CD4-positive, alpha-beta T cell treated with Interleukin-17A for 4 hours (primary cell): ENCODE measurements around the gene FLT4.
A peak's percentile ranks its signal among the peaks of the same experiment; 100 is the strongest.

Experiments used
- DNase-seq: peaks from one replicate; pipeline ENCODE4 v3.0.0-alpha.2; 2020; ENCODE audit warnings: mixed read lengths

Gene FLT4

DNA sequence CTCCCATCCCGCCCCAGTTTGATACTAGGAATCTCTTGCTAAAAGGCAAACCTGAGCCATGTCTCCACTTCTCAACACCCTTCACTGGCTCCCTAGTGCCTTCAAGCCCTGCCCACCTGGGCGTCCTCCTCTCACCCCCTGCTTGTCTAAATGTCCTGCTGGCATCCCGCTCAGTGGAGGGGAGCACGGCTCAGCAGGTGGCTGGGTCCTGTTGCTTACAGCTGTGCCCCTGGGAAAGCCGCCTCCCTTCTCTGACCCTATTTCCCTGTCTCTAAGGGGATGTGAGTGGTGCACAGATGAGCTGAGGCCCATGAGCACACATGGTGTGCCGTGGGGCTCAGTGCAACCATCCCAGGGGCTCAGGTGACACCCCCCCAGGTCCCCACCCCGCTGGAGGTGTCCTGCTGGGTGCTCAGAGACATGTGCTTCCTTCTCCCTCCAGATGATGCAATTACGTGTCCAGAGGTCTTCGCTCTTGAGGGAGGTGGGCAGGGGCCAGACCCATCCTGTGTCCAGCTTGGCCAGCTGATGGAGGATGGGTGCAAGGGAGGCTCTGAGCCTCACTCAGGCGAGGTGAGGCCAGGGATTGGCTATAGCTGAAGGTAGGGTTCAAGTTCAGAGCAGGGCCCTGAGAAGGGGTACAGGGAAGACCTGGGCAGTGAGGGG lies 24.1 kb downstream of the FLT4 start:
- DNase-seq = no peak

DNA sequence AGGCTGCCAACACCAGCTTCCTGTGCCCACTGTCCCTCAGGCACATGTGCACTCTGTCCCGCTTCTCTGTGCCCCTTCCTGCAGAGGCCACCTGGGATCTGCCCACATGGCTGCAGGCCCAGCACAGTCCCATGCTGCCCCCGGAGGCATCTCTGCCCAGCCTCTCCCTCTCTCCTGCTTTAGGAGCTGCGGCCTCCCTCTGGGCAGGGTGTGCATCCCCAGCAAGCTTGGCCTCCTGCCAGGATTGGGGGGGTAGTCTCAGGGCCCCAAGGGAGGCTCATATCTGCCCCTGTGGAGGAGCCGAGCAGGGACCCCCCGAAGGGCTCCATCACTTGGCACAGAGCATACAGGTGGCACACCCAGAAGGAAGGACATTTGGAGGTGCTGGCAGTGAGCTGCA lies 24.8 kb downstream of the FLT4 start:
- DNase-seq = no peak

DNA sequence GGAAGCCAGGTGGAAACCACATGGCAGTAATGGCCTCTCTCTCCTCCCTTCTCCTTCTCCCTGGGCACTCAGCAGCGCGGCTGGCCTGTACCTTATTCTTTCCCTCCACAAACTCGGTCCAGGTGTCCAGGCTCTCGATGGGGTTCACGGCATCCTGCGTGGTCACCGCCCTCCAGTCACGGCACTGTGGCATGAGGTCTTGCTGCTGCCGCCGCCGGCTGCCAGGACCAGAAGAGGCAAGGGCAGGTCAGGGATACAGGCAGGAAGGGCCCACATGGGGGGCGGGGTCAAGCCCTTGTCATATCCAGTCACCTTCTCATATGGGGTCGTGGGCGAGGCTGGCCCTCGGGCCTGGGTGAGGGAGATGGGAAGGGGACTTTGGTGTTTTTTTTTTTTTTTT lies 25.6 kb downstream of the FLT4 start:
- no peak for DNase-seq

DNA sequence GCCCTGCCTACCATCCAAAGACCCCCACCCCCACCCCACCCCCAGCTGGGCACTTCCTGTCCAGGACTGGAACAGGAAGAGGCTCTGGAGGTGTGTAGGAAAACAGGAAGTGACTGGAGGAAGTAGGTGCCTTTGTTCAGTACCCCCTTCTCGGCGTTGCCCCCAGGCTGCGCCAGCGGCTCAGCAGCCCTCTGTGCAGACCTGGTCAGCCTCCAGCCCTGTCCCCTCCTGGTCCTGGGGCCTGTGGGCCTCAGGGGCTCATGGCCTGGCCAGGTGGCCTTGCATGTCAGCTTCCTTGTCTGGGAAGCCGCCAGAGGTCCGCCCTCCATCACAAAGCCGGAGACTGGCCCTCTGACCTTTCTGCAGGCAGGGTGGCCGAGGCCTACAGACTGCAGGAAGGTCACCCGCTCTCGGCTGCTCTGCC lies 26.0 kb downstream of the FLT4 start:
- no peak for DNase-seq

DNA sequence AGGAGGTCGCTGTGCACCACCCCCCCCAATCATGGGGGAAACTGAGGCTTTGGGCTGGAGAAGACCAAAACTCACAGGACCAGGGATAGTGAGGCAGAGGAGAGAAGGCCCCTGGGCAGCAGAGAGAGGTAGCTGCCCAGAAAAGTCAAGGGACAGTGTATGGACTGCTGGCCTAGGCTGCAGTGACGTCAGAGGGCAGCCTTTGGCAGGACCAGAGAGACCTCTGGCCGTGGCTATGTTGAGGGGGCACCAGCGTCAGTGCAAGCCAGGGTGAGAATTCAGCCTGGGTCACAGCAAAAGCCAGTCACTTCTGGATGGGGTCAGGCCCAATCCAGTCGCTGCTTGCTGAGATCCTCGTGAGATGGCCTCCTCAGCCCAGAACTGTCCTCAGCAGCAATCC lies 26.5 kb downstream of the FLT4 start:
- DNase-seq = no peak

DNA sequence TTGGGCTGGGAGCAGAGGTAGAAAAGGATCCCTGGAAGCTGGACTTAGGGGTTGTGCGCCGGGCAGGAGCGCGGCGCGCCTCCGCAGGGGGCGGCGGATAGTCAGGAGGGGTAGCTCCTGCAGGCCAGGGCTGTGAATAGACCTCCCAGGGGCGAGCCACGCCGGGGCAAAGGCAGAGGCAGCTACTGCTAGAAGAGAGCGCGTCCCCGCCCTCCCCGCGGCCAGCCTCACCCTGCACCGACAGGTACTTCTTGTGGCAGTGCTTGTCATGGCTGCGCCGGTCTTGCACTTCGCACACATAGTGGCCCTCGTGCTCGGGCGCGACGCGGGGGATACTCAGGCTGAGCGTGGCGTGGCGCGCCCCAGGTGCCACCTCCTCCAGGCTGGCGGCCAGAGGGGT lies 28.1 kb downstream of the FLT4 start:
- no peak for DNase-seq

DNA sequence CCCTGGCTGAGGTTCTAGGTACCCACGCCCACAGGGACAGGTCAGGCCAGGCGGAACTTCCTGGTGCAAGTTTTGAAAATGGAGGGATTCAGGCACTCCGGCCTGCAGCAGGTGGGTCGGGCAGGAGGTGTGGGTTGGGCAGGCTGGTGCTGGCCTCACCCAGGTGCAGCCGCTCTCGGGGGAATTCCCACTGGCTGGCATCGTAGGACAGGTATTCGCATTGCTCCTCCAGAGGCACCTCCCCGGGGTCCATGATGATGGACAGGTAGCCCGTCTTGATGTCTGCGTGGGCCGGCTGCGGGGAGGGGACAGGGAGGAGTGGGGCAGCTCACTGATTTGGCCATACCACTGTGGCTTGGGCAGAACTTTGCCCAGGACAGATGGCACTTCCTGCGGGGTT lies 29.4 kb downstream of the FLT4 start:
- no peak for DNase-seq

DNA sequence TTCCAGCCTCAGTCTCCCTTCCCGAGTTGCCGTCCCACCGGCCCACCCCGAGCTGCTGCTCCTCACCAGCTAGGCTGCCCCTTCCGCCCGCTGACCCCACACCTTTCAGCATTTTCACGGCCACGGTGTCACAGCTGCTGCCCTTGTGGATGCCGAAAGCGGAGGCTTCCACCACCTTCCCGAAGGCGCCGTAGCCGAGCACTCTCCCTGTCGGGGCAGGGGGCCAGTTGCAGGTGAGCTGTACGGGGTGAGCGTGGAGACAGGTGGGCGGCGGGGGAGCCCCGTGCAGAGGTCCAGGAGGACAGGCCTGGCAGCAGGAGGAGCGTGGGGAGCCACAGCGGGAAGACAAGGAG lies 29.9 kb downstream of the FLT4 start:
- DNase-seq = no peak

DNA sequence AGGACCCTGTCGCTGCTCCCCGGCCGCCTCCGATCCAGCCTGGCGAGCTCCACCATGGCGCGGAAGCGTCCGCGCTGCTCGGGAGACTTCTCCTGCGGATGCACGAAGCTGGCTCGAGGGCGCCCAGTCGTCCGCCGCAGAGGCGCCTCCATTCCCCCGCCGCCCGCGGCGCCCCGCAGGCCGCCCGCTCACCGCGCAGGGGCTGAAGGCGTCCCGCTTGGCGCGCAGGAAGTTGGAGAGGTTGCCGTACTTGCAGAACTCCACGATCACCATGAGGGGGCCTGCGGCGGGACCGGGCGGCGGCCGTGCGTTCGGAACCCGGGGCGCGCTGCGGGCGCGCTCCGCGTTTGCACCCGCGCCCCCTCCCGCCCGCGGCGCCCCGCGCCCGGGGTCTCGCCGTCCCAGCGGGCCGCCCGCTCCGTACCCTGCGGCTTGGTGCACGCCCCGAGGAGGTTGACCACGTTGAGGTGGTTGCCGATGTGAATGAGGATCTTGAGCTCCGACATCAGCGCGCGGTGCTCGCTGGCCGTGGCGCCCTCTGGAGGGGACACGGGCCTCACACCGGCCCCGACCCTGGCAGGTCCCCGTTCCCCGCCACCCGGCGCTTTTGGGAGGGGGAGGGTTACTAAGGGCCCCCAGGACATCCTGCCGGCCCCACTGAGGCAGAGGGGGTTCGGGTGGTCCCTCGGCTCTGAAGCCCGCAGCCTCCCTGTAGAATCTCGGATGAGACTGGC lies 30.4 kb downstream of the FLT4 start:
- peak; percentile 52 for DNase-seq

DNA sequence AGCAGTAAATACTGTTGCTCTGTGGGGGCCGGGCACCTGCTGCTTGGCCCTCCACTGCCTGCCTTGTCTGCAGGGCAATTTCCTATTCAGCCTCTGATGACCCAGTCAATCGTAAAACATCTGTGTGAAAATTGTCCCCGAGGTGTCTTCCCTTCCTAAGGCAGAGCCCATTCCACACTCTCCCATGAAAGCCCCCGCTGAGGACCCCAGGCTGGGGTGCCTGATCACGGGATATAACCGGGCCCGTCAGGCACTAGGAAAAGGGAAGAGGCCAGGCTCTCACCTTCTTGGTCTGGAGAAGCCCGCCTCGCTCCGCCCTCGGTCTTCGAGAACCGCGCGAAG lies 30.9 kb downstream of the FLT4 start:
- DNase-seq = no peak

DNA sequence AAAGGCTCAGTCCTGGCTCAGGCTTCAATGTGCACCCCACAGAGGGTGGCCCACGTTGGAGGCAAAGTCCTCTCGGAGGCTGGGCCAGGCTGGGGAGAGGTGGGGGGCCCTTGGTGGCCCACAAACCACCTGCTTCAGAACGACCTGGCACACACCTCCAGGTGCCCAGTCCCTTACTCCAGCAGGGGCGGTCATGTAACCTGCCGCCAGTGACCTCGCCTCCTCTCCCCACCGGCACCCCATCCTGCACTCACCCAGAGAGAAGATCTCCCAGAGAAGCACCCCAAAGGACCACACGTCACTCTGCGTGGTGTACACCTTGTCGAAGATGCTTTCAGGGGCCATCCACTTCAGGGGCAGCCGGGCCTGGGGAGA lies 35.6 kb downstream of the FLT4 start:
- DNase-seq = no peak

DNA sequence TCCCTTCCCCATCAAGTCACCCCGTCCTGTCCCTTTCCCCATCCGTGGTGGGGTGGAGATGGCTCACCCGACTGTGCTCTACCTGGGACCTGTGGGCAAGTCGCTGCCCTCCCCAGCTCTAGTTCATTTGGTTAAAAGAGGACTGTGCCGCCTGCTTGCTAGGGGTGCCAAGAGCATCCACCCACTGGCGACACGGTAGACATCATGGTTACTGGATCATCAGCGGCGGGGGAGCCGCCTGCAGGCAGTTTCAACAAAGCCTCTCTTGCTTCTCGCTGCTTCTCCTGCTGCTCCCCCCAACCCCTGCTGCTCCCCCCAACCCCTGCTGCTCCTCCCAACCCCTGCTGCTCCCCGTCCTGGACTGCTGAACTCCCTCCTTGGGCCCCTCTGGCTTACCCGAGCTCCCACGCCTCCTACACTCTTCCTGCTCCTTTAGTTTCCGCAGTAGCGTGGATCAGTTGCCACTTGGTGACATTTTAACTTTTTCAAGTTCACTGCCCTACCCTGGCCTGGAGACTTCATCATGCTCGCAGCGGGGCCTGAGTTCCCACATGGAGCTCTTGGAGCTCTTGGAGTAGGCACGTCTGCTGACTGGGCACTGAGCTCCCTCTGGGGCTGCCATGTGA lies 36.1 kb downstream of the FLT4 start:
- no peak for DNase-seq

DNA sequence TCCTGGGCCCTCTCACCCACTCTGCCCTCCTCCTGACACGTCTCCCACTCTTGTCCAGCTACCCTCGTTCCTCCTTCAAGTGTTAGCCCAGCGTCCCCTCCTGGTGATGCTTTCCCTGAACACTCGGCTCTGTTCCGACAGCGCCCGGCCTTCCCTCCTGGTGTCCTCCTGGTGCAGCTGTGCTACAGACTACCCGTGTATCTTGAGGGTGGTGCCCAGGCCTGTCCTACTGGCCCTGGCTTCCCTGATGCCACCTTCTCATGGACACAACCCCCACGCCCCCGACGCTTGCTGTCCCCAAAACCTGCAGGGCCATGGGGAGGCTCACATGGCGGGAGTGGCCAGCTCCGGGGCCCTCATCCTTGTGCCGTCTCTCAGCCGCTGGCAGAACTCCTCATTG lies 36.7 kb downstream of the FLT4 start:
- DNase-seq = no peak

DNA sequence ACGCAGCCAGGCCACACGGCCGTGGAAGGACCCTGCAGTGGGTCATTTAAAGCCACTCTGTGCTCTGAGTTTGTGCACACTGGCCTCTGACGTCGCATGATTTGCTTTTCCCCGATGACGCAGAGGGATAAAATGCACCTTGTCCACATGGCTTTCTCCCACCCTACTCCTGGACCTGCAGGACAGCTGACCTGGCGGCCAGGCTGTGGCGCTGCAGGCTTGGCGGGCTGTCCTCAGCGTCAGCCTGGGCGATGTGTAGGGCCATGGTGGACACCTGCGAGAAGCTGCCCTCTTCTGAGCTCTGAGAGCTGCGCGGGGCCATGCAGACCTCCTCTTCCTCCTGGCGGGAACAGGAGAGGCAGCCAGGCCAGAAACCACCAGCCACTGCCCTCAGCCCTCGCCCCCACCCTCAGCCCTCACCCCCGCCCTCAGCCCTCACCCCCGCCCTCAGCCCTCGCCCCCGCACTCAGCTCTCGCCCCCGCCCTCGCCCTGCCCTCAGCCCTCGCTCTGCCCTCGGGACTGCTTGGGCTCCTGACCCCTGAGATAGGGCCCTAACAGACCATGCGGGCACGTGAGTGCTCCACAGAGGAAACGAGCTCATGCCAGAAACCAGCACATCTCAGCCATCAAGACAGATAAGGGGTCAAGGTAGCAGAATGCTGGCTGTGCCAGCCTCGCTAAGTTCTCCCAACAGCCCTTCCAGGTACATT lies 38.1 kb downstream of the FLT4 start:
- DNase-seq = no peak

DNA sequence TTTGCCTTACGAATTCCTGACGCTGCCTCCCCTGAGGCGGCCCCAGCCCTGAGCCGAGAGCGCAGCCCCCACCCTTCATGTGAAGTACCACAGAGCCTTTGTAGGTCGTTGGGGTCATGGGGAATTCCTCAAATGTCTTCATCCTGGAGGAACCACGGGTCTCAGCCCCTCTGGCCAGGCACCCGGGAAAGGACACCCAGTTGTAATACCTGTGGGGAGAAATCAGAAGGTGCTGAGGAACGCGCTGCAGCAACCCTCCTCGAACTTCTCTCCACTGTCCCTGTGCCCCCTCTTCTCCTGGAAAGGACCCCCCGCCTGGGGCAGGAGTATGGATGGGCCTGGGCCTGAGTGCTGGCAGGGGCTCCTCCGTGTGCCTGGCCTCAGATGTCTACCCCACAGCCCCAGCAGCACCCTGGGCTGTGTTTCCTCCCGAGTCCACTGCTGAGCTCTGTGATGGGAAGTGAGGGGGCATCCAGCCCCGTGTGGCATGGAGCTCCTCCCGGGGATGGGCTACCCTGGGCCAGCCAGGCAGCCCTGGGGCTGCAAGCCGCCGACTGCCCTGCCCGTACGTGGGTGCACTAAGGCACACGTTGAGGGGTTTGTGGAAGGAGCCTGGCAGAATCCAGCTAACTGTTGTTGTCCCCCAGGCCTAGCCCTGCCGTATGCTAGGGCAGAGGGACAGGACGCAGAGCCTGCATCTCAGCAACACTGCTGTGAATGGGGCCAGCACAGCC lies 39.4 kb downstream of the FLT4 start:
- DNase-seq = no peak

DNA sequence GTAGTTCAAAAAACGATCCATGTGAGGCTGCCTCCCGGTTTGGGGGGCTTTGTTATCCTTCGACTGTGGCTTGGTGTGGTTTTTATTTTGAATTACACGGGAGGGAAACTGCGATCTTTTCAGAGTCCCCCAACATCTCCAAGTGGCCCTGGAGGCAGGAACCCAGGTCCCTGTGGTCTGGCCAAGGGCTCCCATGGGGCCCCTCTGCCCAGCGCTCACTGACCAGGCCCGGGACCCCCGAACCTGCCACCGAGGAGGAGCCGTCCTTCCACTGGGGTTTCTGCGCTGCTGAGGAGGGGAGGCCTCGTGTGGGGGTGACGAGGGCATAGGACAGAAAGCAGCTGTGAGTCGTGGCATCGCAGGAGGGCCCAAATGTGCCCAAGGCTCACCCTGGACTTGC lies 40.0 kb downstream of the FLT4 start:
- DNase-seq = no peak

DNA sequence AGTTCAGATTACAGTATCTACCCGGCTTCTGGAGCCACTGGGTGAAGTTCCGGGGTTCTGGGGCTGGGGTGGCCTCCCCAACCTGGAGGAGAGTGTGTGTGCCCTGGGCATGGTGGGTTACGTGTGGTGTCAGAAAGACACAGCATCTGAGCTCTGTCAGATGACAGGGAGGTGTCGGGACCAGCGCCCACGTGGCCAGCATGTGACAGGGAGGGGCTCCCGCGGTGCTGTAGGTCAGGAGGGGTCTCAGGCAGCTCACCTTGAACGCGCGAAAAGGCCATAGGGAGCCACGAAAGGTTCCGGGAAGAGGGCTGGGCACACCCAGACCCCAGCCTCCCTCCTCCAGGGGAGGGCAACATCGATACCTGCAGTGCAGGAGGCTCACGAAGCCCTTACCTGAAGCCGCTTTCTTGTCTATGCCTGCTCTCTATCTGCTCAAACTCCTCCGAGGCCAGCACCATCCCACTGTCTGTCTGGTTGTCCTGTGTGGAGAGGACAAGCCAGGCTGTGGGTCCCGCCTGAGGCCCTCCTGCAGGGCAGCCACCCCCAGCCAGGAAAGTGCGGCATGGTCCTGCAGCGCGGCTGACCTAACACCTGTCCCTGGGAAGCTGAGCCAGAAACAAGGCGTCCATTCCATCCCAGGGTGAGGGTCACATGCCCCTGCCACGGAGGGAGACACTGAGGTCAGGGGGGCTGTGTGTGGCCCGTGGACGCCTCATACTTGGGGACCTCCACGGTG lies 40.7 kb downstream of the FLT4 start:
- DNase-seq = no peak

DNA sequence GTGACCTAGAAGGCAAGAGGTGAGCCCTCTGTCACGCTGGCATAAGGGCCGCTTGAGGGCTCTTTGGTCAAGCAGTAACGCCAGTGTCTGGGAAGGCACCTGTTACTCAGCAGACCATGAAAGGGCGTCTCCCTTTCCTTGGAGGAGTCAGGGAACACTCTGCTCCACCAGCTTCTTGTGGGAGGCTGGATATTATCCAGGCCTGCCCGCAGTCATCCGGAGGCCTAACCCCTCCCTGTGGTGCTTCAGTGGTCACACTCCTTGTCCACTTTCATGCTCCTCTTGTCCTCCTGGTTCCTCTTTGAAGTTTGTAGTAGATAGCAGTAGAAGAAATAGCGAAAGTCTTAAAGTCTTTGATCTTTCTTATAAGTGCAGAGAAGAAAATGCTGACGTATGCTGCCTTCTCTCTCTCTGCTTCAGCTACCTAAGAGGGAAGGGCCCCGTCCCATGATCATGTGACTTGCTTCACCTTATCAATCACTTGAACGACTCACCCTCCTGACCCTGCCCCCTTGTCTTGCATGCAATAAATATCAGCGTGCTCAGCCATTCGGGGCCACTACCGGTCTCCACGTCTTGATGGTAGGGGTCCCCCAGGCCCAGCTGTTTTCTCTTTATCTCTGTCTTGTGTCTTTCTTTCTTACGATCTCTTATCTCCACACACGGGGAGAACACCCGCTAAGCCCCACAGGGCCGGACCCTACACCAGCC lies 41.4 kb downstream of the FLT4 start:
- DNase-seq = peak; percentile 15

DNA sequence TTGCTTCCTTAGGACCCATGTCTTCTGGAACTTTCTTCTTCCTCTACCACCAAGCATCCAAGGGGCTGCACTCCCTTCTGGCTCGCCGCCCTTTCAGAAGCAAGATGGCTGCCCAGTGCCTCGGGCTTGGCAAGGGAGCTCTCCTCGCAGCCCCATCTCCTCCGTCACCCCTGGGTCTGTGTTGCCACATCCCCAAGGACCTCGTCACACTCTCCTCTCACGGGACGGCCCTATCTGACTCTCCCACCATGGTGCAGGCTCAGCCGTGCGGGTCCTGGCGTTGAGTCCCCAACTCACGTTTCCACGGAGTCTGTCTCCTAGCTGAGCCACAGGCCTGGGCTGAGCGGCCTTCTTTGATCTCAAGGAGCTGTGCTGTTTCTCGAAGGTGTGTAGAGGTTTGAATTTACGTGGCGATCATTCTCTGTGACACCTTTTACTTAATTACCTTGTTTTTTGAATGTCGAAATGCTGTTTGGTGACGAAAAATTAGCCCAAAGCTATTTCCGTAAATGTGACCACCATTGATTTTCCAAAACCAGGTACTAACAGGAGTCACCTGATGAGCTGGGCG lies 43.1 kb downstream of the FLT4 start:
- no peak for DNase-seq

DNA sequence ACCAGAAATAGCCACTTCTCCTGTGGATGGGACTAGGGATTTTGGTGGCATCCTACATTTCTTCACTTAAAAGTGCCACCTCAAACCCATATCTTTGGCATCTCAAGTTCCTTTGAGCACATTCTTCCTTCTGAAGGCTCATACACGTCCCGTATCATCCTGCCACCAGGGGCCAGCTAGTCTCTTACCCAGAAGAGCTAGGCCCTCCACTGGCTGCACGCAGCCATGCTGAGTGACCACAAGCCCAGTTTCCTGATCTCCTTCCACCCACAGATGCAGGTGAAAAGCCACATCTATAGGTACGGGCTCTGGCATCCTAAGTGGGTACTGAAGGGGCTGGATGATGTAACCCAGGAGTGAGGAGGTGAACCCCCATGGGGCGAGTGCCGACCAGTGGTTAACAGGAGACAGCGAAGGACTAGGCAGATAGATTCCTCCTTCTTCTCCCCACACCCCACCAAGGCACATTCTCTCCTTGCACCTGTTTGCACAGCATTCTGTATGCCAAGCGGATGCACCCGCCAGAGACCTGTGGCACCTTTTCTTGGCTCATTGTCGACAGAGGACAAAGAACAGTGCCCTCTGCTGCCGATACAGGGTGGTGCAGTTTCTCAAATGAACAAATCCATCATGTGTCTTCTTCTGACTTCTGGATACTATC lies 43.7 kb downstream of the FLT4 start:
- peak; percentile 70 for DNase-seq

DNA sequence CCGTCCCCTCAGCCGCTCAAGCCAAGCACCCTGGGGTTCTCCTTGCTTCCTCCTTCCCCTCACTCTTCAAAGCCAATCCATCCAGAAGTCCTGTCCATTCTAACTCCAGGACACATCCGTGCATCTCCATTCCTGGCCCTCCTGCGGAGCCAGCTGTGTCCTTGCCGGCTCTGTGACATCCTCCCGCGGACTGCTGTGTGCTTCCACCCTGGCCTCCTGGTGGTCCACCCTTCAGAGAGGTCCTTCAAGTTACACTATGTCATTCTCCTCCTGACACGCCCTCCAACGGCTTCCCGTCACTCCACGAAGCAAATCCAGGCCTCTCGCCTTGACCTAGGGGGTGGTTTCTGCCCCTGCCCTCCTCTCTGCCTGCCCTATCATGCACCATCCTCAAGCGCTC lies 45.1 kb downstream of the FLT4 start:
- no peak for DNase-seq
